Measurements from ENCODE around the gene PDE1C.

The PDE1C gene

GRCh38 chr7:32100407-32100907 is 30.2 kb upstream of the PDE1C start:
- H3K4me2 ChIP-seq (ENCODE audit: low read length), result no peak overlapping the region
- no peaks in the 10 kb centered on the region for H3K27me3 ChIP-seq (ENCODE audit: control insufficient read depth, insufficient read depth, low read length)
- no peak overlapping the region for H3K9ac ChIP-seq
- H3K4me3 ChIP-seq (ENCODE audit: low read depth, low read length), result no peak overlapping the region
- no peak overlapping the region for H3K27ac ChIP-seq
- H3K9me3 ChIP-seq (ENCODE audit: control insufficient read depth, low read length), result no peaks in the 10 kb centered on the region
- H2AFZ ChIP-seq, result no peak overlapping the region
- TF ChIP-seq CTCF (IDR thresholded peaks at IDR 0.05), result no peak
- no peaks in the 10 kb centered on the region for H3K4me1 ChIP-seq
- no peaks in the 10 kb centered on the region for H3K36me3 ChIP-seq (ENCODE audit: control insufficient read depth, insufficient read depth, low read length)
- H3K79me2 ChIP-seq, result no peaks in the 10 kb centered on the region

GRCh38 chr7:32094516-32094915 is 24.3 kb upstream of the PDE1C start:
- Histone ChIP-seq H3K27me3 (ENCODE audit: control insufficient read depth, insufficient read depth, low read length) (no peaks in the 10 kb centered on the region), H3K9ac (no peak overlapping the region), H3K9me3 (ENCODE audit: control insufficient read depth, low read length) (no peaks in the 10 kb centered on the region), H3K27ac (no peak overlapping the region), H3K4me1 (no peaks in the 10 kb centered on the region), H3K4me3 (ENCODE audit: low read depth, low read length) (no peak overlapping the region), H3K79me2 (no peaks in the 10 kb centered on the region), H3K4me2 (ENCODE audit: low read length) (no peak overlapping the region), H2AFZ (no peak overlapping the region), H3K36me3 (ENCODE audit: control insufficient read depth, insufficient read depth, low read length) (no peaks in the 10 kb centered on the region)
- no peak for TF ChIP-seq CTCF (IDR thresholded peaks at IDR 0.05)

- Histone ChIP-seq H3K4me2 (ENCODE audit: low read length) (no peak overlapping the region), H3K27ac (no peak overlapping the region), H3K9me3 (ENCODE audit: control insufficient read depth, low read length) (no peaks in the 10 kb centered on the region), H2AFZ (no peak overlapping the region), H3K9ac (no peak overlapping the region), H3K27me3 (ENCODE audit: control insufficient read depth, insufficient read depth, low read length) (no peaks in the 10 kb centered on the region), H3K79me2 (no peaks in the 10 kb centered on the region), H3K36me3 (ENCODE audit: control insufficient read depth, insufficient read depth, low read length) (no peaks in the 10 kb centered on the region), H3K4me3 (ENCODE audit: low read depth, low read length) (no peak overlapping the region), H3K4me1 (no peaks in the 10 kb centered on the region)
- TF ChIP-seq CTCF (IDR thresholded peaks at IDR 0.05), result no peak
These were observed 23.5 kb upstream of the PDE1C start for GRCh38 chr7:32093415-32094408.

- TF ChIP-seq CTCF (IDR thresholded peaks at IDR 0.05), result no peak
- H3K79me2 ChIP-seq, result no peaks in the 10 kb centered on the region
- H3K4me2 ChIP-seq (ENCODE audit: low read length), result no peak overlapping the region
- no peak overlapping the region for H3K27ac ChIP-seq
- H3K9me3 ChIP-seq (ENCODE audit: control insufficient read depth, low read length), result no peaks in the 10 kb centered on the region
- no peak overlapping the region for H3K9ac ChIP-seq
- no peaks in the 10 kb centered on the region for H3K4me1 ChIP-seq
- H3K27me3 ChIP-seq (ENCODE audit: control insufficient read depth, insufficient read depth, low read length), result no peaks in the 10 kb centered on the region
- H3K36me3 ChIP-seq (ENCODE audit: control insufficient read depth, insufficient read depth, low read length), result no peaks in the 10 kb centered on the region
- H2AFZ ChIP-seq, result no peak overlapping the region
- no peak overlapping the region for H3K4me3 ChIP-seq (ENCODE audit: low read depth, low read length)
These were observed 22.1 kb upstream of the PDE1C start for GRCh38 chr7:32092346-32092745.
